ENCODE results near the gene ATG2B.

DNA sequence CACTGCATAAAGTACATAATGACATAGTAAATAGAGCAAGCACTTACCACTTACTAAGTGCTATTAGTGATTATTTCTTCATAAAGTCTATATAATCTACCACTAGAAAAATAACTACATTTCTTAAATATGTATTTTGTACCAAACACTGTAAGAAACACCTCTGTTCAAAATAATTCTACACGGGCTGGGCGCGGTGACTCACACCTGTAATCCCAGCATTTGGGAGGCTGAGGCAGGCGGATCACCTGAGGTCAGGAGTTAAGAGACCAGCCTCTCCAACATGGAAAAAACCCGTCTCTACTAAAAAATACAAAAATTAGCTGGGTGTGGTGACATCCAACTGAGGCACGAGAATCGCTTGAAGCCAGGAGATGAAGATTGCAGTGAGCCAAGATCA is 38.9 kb downstream of the ATG2B start:
- TF ChIP-seq, protein P1, sequence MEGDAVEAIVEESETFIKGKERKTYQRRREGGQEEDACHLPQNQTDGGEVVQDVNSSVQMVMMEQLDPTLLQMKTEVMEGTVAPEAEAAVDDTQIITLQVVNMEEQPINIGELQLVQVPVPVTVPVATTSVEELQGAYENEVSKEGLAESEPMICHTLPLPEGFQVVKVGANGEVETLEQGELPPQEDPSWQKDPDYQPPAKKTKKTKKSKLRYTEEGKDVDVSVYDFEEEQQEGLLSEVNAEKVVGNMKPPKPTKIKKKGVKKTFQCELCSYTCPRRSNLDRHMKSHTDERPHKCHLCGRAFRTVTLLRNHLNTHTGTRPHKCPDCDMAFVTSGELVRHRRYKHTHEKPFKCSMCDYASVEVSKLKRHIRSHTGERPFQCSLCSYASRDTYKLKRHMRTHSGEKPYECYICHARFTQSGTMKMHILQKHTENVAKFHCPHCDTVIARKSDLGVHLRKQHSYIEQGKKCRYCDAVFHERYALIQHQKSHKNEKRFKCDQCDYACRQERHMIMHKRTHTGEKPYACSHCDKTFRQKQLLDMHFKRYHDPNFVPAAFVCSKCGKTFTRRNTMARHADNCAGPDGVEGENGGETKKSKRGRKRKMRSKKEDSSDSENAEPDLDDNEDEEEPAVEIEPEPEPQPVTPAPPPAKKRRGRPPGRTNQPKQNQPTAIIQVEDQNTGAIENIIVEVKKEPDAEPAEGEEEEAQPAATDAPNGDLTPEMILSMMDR (IDR thresholded peaks at IDR 0.05; ENCODE audit: low read length) = no peak
- TF ChIP-seq EZH2 (IDR thresholded peaks at IDR 0.05; ENCODE audit: borderline replicate concordance, low read length) = no peak

Data from OCI-LY1 (cell line).